Left colon (tissue), 2 donors: ENCODE data around the gene CCDC3. TPM values are rescaled to one million over a fixed set of nuclear protein-coding genes. Genes with fewer than 3 reads are reported as not detected.
"Not testable (repeated sequence)": the region's sequence is repeated elsewhere in the genome, so short reads cannot be mapped to it uniquely, and the experiment has no call there.

ENCODE experiments used
- ATAC-seq: fragments of 200-7000 bp; cut with Tn5 transposase; one replicate; pipeline ENCODE4 v1.9.1; 2020; ENCODE audit warnings: mild to moderate bottlenecking, moderate library complexity
- DNase-seq, 2 donors: peaks; one replicate each; pipeline ENCODE4 v3.0.0-alpha.2; 2020
- intact Hi-C, 2 donors: fragments of 100-400 bp; cut with DNase I in 1 of 2; cut with micrococcal nuclease in 1 of 2; formaldehyde crosslinking; loops; one replicate each; pipeline versions ENCODE4 v1.11.2 to v1.14.0; 2022; cut with DNase I, micrococcal nuclease
- total RNA-seq, 2 donors: library from RNA; stranded (reverse); fragmentation: NEBNext Ultra II Directional; extraction: Animal tissue kit (Norgen Biotek cat#: 25700); gene quantifications; one replicate each; pipeline ENCODE4 v1.2.1, GENCODE V29; 2021
- donor health status: DM: no; HTN: no; CAD: no.
- donor health status: DM: yes; HTN: yes; CAD: no.

The CCDC3 gene
- total RNA-seq, 2 donors from 2014 or later: 1.0 to 4.0 TPM

DNA sequence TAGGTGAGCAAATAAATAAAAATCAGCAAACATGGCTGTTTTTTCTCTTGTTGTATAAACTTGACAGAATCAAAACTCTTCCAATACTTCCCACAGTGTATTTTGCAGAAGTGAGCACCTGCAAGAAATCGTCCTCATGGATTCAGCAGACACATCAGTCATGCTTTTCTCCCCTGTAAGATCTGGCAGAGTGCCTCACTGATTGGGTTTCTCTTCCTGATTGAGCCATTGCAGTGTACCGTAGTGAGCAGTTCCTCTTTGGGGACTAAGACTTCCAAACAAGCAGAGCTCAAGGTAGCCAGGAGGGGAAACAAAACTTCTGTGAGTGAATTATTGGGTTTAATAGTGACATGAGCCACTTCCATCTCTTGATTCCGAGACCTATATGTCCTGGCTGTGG lies 2.2 kb upstream of the CCDC3 start:
- intact Hi-C loops: no loop called here
- DNase-seq (no peak), ATAC-seq (no peak)

- intact Hi-C loops: no loop called here
- ATAC-seq: no peak
Observed at GRCh38 chr10:13003004-13003403, 1.5 kb upstream of the CCDC3 start.

GRCh38 chr10:13001887-13002212 lies 337 bp upstream of the CCDC3 start:
- intact Hi-C loops: no loop called here
- ATAC-seq (no peak), DNase-seq (no peak)

More at GRCh38 chr10:13003004-13003403, 1.5 kb upstream of the CCDC3 start:
- no peak for DNase-seq

- ATAC-seq: no peak
- no peak for DNase-seq
- intact Hi-C loops: no loop called here
Observed at GRCh38 chr10:13000431-13000830, 1.1 kb downstream of the CCDC3 start.

GRCh38 chr10:12999849-13000248 lies 1.7 kb downstream of the CCDC3 start:
- DNase-seq (no peak), ATAC-seq (no peak)
- intact Hi-C loops: no loop called here

- DNase-seq (no peak), ATAC-seq (no peak)
- intact Hi-C loops: no loop called here
Observed at GRCh38 chr10:12995425-12995861, 6.1 kb downstream of the CCDC3 start.

DNA sequence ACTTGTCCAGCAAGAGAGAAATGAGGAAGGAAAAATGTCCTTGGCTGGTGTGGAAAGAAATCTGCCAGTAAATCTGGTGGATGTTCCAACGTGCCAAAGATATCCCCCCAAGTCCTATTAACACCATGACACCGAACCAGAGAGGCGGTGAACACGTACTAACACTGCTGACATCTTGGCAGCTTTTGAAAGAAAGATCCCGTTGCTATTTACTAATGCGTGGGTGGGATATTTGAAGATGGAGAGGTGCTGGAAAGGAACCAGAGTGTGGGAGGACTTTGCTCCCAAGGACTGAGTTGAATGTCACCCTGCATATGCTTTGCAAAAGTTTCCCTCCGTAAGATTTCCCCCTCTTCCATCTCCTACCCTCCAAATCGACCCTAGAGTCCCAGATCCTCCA lies 7.9 kb downstream of the CCDC3 start:
- intact Hi-C loops: no loop called here
- ATAC-seq: no peak
- DNase-seq: no peak

- ATAC-seq (no peak), DNase-seq (no peak)
Observed at GRCh38 chr10:12985347-12985746, 16.2 kb downstream of the CCDC3 start.

GRCh38 chr10:12984165-12984747 lies 17.3 kb downstream of the CCDC3 start:
- DNase-seq (no peak), ATAC-seq (no peak)
- intact Hi-C loops: no loop called here

More at GRCh38 chr10:12985347-12985746, 16.2 kb downstream of the CCDC3 start:
- intact Hi-C loops: no loop called here

GRCh38 chr10:12983568-12983967 lies 17.9 kb downstream of the CCDC3 start:
- intact Hi-C loops, ATAC-seq: not testable (repeated sequence)

DNA sequence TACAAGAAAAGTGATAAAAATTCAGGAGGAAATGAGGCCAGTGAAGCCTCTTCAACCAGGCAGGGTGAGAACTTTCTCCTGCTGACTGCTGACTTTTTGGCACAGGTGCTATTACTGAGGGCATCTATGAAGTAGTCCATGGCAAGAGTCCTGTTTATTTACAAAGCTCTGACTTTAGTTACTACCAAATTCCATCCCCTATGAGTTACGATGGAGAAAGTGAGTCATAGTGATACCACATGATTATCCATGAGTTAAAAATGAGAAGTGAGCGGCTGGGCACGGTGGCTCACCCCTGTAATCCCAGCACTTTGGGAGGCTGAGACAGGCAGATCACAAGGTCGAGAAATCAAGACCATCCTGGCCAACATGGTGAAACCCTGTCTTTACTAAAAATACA lies 19.9 kb downstream of the CCDC3 start:
- ATAC-seq: no peak
- no peak for DNase-seq
- intact Hi-C loops: no loop called here

More at GRCh38 chr10:12983568-12983967, 17.9 kb downstream of the CCDC3 start:
- not testable (repeated sequence) for DNase-seq

DNA sequence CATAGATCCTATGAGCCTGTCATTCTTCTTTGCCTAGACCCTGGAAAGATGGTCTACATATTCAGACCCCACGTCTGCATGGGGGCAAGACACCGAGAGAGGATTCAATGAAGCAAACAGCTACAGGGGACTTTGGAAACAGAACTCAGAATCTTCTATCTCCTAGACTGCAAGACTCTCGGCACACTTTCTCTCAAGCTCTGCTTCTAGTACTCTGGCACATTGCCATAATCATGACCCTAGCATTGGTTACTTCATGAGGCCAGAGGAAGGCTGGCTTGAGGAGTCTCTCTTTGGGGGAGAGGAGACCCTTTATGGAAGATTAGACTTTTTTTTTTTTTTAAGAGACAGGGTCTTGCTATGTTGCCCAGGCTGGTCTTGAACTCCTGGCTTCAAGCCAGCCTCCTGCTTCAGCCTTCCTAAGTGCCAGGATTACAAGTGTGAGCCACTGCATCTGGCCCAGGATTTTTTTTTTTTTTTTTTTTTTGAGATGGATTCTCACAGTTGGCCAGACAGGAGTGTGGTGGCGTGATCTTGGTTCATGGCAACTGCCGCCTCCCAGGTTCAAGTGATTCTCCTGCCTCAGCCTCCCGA lies 20.7 kb downstream of the CCDC3 start:
- intact Hi-C loops: no loop called here
- no peak for DNase-seq

GRCh38 chr10:12980102-12980661 lies 21.3 kb downstream of the CCDC3 start:
- ATAC-seq: no peak
- intact Hi-C loops: no loop called here
- no peak for DNase-seq

More for the DNA sequence above, 20.7 kb downstream of the CCDC3 start:
- no peak for ATAC-seq

DNA sequence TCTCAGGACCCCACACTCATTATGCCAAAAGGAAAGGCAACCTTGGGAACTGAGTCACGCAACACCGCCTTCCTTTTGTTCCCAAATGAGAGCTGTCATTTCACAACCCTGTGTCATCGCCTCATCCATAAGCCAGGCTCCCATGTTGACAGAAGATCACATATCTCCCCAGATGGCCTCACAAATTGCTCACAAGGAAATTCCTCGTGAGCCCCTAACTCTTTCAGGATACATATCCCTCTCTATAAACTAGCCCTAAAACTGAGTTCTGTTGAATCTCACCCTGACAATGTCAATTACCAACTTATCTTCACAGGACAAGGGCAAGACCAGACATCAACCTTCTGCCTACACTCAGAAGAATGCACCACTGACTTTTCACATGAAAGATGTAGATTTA lies 22.6 kb downstream of the CCDC3 start:
- intact Hi-C loops: no loop called here
- ATAC-seq: no peak

DNA sequence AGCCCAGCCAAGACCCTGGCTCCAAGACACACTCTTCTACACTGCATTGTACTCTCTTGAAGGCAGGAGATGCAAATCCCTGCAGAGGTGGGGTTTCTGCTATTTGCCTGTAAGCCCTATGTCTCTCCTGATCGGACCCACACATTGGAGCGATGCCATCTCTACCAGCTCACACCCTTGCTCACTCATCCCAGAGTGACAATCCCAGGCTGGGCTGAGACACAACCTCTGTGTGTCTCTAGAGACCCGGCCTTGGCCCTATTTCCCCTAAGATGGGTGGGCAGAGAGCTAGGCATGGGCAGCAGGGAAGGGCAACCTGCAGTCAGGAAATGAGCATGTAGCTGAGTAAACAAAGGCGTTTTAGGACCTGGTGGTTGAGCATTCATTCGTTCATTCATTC lies 25.6 kb downstream of the CCDC3 start:
- intact Hi-C loops: no loop called here
- no peak for ATAC-seq
- DNase-seq: no peak

More for the DNA sequence above, 22.6 kb downstream of the CCDC3 start:
- DNase-seq: no peak

- DNase-seq (peak in 1 of 2 donors; percentile 13), ATAC-seq (peak; percentile 57)
- intact Hi-C loops: no loop called here
Observed at GRCh38 chr10:12975266-12975665, 26.2 kb downstream of the CCDC3 start.

DNA sequence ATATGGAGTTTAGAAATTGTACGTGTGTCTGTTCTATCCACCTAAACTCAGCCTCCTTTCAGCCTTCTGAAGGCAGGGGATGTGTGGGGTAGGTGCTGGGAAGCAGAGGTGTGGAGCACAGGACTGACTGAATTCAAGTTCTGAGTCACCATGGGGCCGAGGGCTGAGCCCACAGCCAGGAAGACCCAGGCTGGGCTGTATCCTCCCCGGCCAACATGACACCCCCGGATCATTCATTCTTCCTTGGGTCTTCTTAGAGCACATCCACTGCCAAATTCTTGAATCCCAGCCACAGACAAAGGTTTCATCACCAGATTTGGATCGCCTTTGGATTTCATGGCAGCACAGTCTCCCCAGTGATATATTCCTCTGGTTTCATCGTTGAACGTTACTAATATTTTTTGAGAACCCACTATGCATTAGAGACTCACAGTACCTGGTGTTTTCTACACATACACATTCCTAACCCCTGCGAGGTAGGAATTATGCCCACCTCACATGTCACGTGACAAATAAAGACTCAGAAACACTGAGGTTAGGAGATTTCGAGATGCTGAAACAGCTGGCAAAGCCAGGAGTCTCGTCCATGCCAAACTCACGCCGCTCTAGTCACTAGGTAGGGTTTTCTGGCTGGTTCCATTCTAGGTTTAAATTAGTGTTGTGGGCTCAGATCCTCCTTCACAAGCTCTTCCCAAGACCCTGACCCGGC lies 26.9 kb downstream of the CCDC3 start:
- ATAC-seq (no peak), DNase-seq (no peak)
- intact Hi-C loops: no loop called here

GRCh38 chr10:12974078-12974477 lies 27.4 kb downstream of the CCDC3 start:
- ATAC-seq: no peak
- intact Hi-C loops: no loop called here
- no peak for DNase-seq

DNA sequence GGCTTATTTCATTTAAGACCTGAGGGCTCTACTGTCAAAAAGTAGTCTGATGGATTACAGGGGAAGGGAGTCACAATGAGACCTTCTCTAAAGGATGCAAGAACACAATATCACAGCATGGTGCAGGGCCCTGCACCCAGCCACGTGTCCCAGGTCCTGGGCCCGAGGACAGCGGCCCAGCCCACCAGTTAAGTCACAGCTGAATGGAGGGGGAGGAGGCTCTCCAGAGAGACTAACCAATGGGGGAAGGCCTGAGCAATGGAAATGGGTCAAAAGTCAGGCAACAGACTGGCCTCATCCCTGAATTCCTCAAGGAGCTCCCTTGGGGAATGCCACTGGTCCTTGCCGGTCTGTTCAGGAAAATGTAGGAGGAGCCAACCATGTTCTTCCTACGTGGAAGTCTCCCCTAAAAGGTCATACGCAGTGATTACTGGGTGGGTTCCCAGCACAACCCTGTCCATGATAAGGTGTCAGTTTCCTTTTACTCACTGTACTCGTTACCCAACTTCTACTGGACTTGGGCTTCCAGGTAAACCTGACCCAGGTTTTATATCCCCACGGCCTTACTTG lies 28.3 kb downstream of the CCDC3 start:
- DNase-seq: no peak
- intact Hi-C loops: no loop called here
- no peak for ATAC-seq

DNA sequence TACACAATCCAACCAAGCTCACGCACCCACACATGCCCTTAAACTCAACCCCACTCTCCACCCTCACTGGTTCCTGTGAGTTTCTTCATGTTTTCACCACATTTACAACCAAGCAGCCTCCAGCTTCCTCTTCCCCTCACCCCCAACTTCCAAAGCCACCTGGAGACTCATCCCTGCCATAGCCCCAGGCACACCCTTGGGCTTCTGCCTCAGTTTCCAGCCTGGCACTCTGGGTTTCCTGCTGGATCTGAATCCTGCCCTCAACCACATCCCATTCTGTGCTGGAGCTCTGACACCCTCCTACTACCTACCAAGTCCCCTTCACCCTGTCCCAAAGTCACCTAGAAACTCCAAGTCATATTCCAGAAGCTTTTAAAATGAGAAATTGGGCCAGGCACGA lies 29.4 kb downstream of the CCDC3 start:
- intact Hi-C loops: no loop called here
- DNase-seq: no peak
- no peak for ATAC-seq
